ENCODE results near the gene CMPK1.

Gene CMPK1

DNA sequence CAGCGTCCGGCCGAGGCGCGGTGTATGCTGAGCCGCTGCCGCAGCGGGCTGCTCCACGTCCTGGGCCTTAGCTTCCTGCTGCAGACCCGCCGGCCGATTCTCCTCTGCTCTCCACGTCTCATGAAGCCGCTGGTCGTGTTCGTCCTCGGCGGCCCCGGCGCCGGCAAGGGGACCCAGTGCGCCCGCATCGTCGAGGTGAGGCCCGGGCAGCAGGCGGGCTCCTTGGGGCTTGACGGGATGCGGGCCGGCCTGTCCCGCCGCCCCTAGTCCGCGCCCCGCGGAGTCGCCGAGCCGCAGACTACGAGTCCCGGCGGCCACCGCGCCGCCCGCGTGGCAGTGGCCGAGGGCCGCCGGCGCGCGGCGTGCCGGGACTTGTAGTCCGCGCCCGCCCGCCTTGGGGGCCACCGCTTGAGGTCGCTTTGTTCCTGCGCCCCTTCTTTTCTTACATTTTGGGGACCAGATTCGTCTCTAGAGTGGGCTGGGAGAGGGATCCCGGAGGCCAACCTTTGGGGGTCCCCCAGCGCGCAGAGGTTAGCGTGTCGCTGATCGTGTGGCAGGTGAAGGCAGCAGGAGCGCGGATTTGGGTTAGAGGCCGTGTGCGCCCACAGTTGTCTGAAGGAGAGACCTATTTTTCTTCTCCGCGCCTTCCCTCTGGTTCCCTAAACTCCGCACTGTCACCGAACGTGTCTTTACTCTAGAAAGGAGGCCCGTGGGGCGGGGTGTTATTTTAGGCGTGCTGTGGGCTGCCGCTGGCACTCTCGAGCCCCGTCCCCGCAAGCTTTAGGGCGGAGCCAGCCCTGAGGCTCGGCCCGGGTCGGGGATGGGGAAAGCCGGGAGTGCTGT, 553 bp downstream of the CMPK1 start:
- H3K27me3 ChIP-seq (ENCODE audit: insufficient read depth, poor library complexity, severe bottlenecking): no peaks in the 10 kb centered on the region
- TF ChIP-seq POLR2AphosphoS5 (IDR thresholded peaks at IDR 0.05; ENCODE audit: low read depth) (peak; percentile 52; the same call in 1 of the 2 replicates), SPI1 (IDR thresholded peaks at IDR 0.05; ENCODE audit: borderline replicate concordance, low read depth) (no peak)
- TF ChIP-seq, protein P1, sequence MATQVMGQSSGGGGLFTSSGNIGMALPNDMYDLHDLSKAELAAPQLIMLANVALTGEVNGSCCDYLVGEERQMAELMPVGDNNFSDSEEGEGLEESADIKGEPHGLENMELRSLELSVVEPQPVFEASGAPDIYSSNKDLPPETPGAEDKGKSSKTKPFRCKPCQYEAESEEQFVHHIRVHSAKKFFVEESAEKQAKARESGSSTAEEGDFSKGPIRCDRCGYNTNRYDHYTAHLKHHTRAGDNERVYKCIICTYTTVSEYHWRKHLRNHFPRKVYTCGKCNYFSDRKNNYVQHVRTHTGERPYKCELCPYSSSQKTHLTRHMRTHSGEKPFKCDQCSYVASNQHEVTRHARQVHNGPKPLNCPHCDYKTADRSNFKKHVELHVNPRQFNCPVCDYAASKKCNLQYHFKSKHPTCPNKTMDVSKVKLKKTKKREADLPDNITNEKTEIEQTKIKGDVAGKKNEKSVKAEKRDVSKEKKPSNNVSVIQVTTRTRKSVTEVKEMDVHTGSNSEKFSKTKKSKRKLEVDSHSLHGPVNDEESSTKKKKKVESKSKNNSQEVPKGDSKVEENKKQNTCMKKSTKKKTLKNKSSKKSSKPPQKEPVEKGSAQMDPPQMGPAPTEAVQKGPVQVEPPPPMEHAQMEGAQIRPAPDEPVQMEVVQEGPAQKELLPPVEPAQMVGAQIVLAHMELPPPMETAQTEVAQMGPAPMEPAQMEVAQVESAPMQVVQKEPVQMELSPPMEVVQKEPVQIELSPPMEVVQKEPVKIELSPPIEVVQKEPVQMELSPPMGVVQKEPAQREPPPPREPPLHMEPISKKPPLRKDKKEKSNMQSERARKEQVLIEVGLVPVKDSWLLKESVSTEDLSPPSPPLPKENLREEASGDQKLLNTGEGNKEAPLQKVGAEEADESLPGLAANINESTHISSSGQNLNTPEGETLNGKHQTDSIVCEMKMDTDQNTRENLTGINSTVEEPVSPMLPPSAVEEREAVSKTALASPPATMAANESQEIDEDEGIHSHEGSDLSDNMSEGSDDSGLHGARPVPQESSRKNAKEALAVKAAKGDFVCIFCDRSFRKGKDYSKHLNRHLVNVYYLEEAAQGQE (IDR thresholded peaks at IDR 0.05; ENCODE audit: insufficient replicate concordance, low read depth): no peak
- peak overlapping the region; percentile 89 for H3K27ac ChIP-seq (replicated peaks)
- peak overlapping the region; percentile 82 for H3K4me3 ChIP-seq (replicated peaks; ENCODE audit: insufficient read depth, low read length)
- DNase-seq (ENCODE audit: low read depth in 1 of 2, low spot score in 1 of 2): peak; percentile 41 to 74

DNA sequence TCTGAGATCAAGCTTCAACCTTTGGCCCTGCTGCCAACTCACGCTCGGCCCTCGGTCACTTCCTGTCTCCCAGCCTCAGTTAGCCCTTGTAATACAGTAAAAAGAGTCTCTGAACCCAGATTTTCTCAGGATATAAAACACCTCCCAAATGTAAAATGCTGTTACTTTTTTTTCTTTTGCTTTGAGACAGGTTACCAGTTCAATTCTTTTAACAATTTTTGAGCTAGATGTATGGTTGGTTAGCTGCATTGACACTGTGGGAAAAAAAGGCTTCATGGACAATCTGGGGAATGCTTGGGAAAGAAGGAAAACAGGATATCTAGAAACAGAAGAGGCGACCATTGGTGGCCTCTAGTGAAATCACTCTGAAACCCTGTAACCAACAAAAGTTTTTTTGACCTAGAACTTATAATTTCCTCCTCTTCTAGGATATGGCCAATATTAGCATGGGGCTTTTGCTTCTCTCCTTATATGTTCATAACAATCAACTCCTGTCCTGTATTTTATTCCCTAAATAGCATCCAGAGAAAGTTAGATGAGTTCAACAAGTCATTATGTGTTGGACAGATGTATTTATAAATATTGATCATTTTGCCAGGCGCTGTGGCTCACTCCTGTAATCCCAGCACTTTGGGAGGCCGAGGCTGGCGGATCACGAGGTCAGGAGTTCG, 1.3 kb downstream of the CMPK1 start:
- Histone ChIP-seq H3K27ac (replicated peaks) (peak overlapping the region; percentile 89), H3K27me3 (ENCODE audit: insufficient read depth, poor library complexity, severe bottlenecking) (no peaks in the 10 kb centered on the region), H3K4me3 (replicated peaks; ENCODE audit: insufficient read depth, low read length) (peak overlapping the region; percentile 82)
- no peak for DNase-seq (ENCODE audit: low read depth in 1 of 2, low spot score in 1 of 2)
- TF ChIP-seq SPI1 (IDR thresholded peaks at IDR 0.05; ENCODE audit: borderline replicate concordance, low read depth) (peak; percentile 6; the same call in 1 of the 2 replicates), GABPA (IDR thresholded peaks at IDR 0.05; ENCODE audit: low read depth) (no peak)

- no peak for DNase-seq (ENCODE audit: low read depth in 1 of 2, low spot score in 1 of 2)
- no peak for TF ChIP-seq POLR2AphosphoS5 (IDR thresholded peaks at IDR 0.05; ENCODE audit: low read depth)
- no peak for TF ChIP-seq GABPA (IDR thresholded peaks at IDR 0.05; ENCODE audit: low read depth)
- TF ChIP-seq CTCF (IDR thresholded peaks at IDR 0.05; ENCODE audit: insufficient read depth, low read length): no peak
- TF ChIP-seq, protein P1 (IDR thresholded peaks at IDR 0.05; ENCODE audit: insufficient replicate concordance, low read depth): no peak
- no peak for TF ChIP-seq SPI1 (IDR thresholded peaks at IDR 0.05; ENCODE audit: borderline replicate concordance, low read depth)
- H3K27me3 ChIP-seq (ENCODE audit: insufficient read depth, poor library complexity, severe bottlenecking): no peaks in the 10 kb centered on the region
Observed at GRCh38 chr1:47337350-47337749, 3.8 kb downstream of the CMPK1 start.

GRCh38 chr1:47338249-47339077, 4.9 kb downstream of the CMPK1 start:
- Histone ChIP-seq H3K27me3 (ENCODE audit: insufficient read depth, poor library complexity, severe bottlenecking) (no peaks in the 10 kb centered on the region), H3K4me3 (replicated peaks; ENCODE audit: insufficient read depth, low read length) (no peak overlapping the region), H3K27ac (replicated peaks) (no peak overlapping the region)
- no peak for DNase-seq (ENCODE audit: low read depth in 1 of 2, low spot score in 1 of 2)
- TF ChIP-seq, protein P1 (IDR thresholded peaks at IDR 0.05; ENCODE audit: insufficient replicate concordance, low read depth): no peak
- no peak for TF ChIP-seq POLR2AphosphoS5 (IDR thresholded peaks at IDR 0.05; ENCODE audit: low read depth)
- TF ChIP-seq GABPA (IDR thresholded peaks at IDR 0.05; ENCODE audit: low read depth): no peak
- TF ChIP-seq CTCF (IDR thresholded peaks at IDR 0.05; ENCODE audit: insufficient read depth, low read length): no peak
- no peak for TF ChIP-seq SPI1 (IDR thresholded peaks at IDR 0.05; ENCODE audit: borderline replicate concordance, low read depth)

More at GRCh38 chr1:47337350-47337749, 3.8 kb downstream of the CMPK1 start:
- Histone ChIP-seq H3K27ac (replicated peaks) (no peak overlapping the region), H3K4me3 (replicated peaks; ENCODE audit: insufficient read depth, low read length) (no peak overlapping the region)
